ENCODE results near the gene MUTYH.

- no peak for TF ChIP-seq CTCF (IDR thresholded peaks at IDR 0.05)
- TF ChIP-seq POLR2A (IDR thresholded peaks at IDR 0.05): no peak
Observed at GRCh38 chr1:45348609-45348965, 8.3 kb upstream of the MUTYH start.

All from stomach (tissue), 4 donors.